Spinal cord (tissue), 10 donors: ENCODE results near the gene TUSC2. TPM values are rescaled to one million over a fixed set of nuclear protein-coding genes. Genes with fewer than 3 reads are reported as not detected.

Experiments
- DNase-seq, 6 donors: peaks; one replicate each; pipeline versions ENCODE4 v3.0.0 to v3.0.0-alpha.2; 2013 to 2015; ENCODE audit warnings: low spot score in 6 of 6, low read depth in 4 of 6
- H3K27ac ChIP-seq: one replicate; pipeline ENCODE4 v1.5.1; 2013; ENCODE audit warnings: low read depth, low read length, control low read depth
- H3K27me3 ChIP-seq: one replicate; pipeline ENCODE4 v1.6.1; 2013; ENCODE audit warnings: low read length; ENCODE audit not compliant: control insufficient read depth, insufficient read depth
- H3K36me3 ChIP-seq: one replicate; pipeline ENCODE4 v1.6.1; 2013; ENCODE audit warnings: low read length; ENCODE audit not compliant: control insufficient read depth, insufficient read depth
- H3K4me1 ChIP-seq: one replicate; pipeline ENCODE4 v1.6.1; 2013; ENCODE audit warnings: low read length; ENCODE audit not compliant: control insufficient read depth, insufficient read depth
- H3K4me3 ChIP-seq: one replicate; pipeline ENCODE4 v1.5.1; 2013; ENCODE audit warnings: low read depth, low read length, control low read depth
- H3K9me3 ChIP-seq: one replicate; pipeline ENCODE4 v1.6.1; 2013; ENCODE audit warnings: low read length; ENCODE audit not compliant: control insufficient read depth, insufficient read depth
- WGBS: methylation state at CpG from one replicate; pipeline ENCODE4 v1.1.5; 2013; ENCODE audit warnings: missing lambda C conversion rate; ENCODE audit not compliant: insufficient coverage; 5-methylcytosine and 5-hydroxymethylcytosine counted together
- polyA plus RNA-seq, 2 donors: library from polyadenylated mRNA; unstranded; fragments of 120-200 nt; gene quantifications; one replicate each; pipeline ENCODE4 v1.2.1, GENCODE V29; 2013; ENCODE audit not compliant: insufficient read length in 2 of 2
- total RNA-seq, 2 donors: library from RNA; depleted of rRNA in 1 of 2; stranded (reverse); fragments of 120-200 nt in 1 of 2; fragments of >200 nt in 1 of 2; gene quantifications; one replicate each; pipeline versions ENCODE4 v1.2.3 to v1.2.4, GENCODE V29; 2013 to 2014
- donor health status: healthy.

The TUSC2 gene
- total and polyA plus RNA-seq, 4 donors: 17.0 to 50.7 (median 37.2) TPM

- H3K4me3 ChIP-seq: no peak overlapping the region
- H3K9me3 ChIP-seq: no peaks in the 10 kb centered on the region
- no peak overlapping the region for H3K27ac ChIP-seq
- WGBS: 92% methylated on average over 10 of the region's 11 CpGs
- no peaks in the 10 kb centered on the region for H3K27me3 ChIP-seq
- H3K4me1 ChIP-seq: peaks cover 53% of the 10 kb centered on the region
- H3K36me3 ChIP-seq: peaks cover 52% of the 10 kb centered on the region
- no peak for DNase-seq
Observed at GRCh38 chr3:50325497-50326181, 2.4 kb downstream of the TUSC2 start.

GRCh38 chr3:50325113-50325480 is 2.9 kb downstream of the TUSC2 start:
- no peak overlapping the region for H3K4me3 ChIP-seq
- peaks cover 59% of the 10 kb centered on the region for H3K4me1 ChIP-seq
- WGBS: no CpG with 5 or more reads among the region's 2 CpGs
- no peaks in the 10 kb centered on the region for H3K9me3 ChIP-seq
- no peak for DNase-seq
- H3K27ac ChIP-seq: no peak overlapping the region
- no peaks in the 10 kb centered on the region for H3K27me3 ChIP-seq
- peaks cover 47% of the 10 kb centered on the region for H3K36me3 ChIP-seq

GRCh38 chr3:50324351-50325112 is 3.5 kb downstream of the TUSC2 start:
- H3K27ac ChIP-seq: peak overlapping the region; percentile 96

GRCh38 chr3:50323614-50324199 is 4.3 kb downstream of the TUSC2 start:
- Histone ChIP-seq H3K4me3 (no peak overlapping the region), H3K36me3 (peaks cover 50% of the 10 kb centered on the region), H3K27ac (peak overlapping the region; percentile 96), H3K4me1 (peaks cover 71% of the 10 kb centered on the region), H3K27me3 (no peaks in the 10 kb centered on the region), H3K9me3 (no peaks in the 10 kb centered on the region)
- WGBS: 66% methylated on average over 4 of the region's 5 CpGs
- no peak for DNase-seq

More at GRCh38 chr3:50324351-50325112, 3.5 kb downstream of the TUSC2 start:
- H3K27me3 ChIP-seq: no peaks in the 10 kb centered on the region
- peaks cover 48% of the 10 kb centered on the region for H3K36me3 ChIP-seq
- 56% methylated on average over 4 of the region's 4 CpGs for WGBS
- H3K9me3 ChIP-seq: no peaks in the 10 kb centered on the region
- H3K4me1 ChIP-seq: peaks cover 64% of the 10 kb centered on the region
- no peak overlapping the region for H3K4me3 ChIP-seq
- peak in 4 of 6 donors; percentile 31 to 81 (median 56) for DNase-seq

GRCh38 chr3:50323092-50323600 is 4.9 kb downstream of the TUSC2 start:
- peaks cover 56% of the 10 kb centered on the region for H3K36me3 ChIP-seq
- no peak overlapping the region for H3K4me3 ChIP-seq
- H3K4me1 ChIP-seq: peaks cover 71% of the 10 kb centered on the region
- no peaks in the 10 kb centered on the region for H3K9me3 ChIP-seq
- H3K27me3 ChIP-seq: no peaks in the 10 kb centered on the region
- no peak for DNase-seq
- 44% methylated on average over 4 of the region's 4 CpGs for WGBS
- peak overlapping the region; percentile 96 for H3K27ac ChIP-seq

- Histone ChIP-seq H3K4me3 (peak within 1 kb of the TSS; percentile 89), H3K27ac (peak within 1 kb of the TSS; percentile 96), H3K27me3 (no peaks in the 10 kb centered on the region), H3K4me1 (peaks cover 74% of the 10 kb centered on the region), H3K36me3 (peaks cover 62% of the 10 kb centered on the region), H3K9me3 (no peaks in the 10 kb centered on the region)
- DNase-seq: no peak
- WGBS: 34% methylated on average over 27 of the region's 31 CpGs
Observed at GRCh38 chr3:50322386-50323091, 5.5 kb downstream of the TUSC2 start, which contains the start of gene HYAL2. Gene HYAL2 (minus strand): TSS chr3:50322745. CDS start chr3:50320489, 2,256 bp downstream.

- no peaks in the 10 kb centered on the region for H3K27me3 ChIP-seq
- H3K9me3 ChIP-seq: no peaks in the 10 kb centered on the region
- H3K36me3 ChIP-seq: peaks cover 67% of the 10 kb centered on the region
- peaks cover 74% of the 10 kb centered on the region for H3K4me1 ChIP-seq
- peak overlapping the region; percentile 96 for H3K27ac ChIP-seq
- no peak for DNase-seq
- H3K4me3 ChIP-seq: peak overlapping the region; percentile 89
- WGBS: 8% methylated on average over 14 of the region's 14 CpGs
Observed at GRCh38 chr3:50322115-50322385, 6.0 kb downstream of the TUSC2 start.

- Histone ChIP-seq H3K4me3 (peak overlapping the region; percentile 89), H3K4me1 (peaks cover 73% of the 10 kb centered on the region)
- WGBS: under 1% methylated on average over 57 of the region's 59 CpGs
Observed at GRCh38 chr3:50321336-50322114, 6.5 kb downstream of the TUSC2 start.

More at GRCh38 chr3:50321336-50322114, 6.5 kb downstream of the TUSC2 start:
- Histone ChIP-seq H3K9me3 (no peaks in the 10 kb centered on the region), H3K27ac (peak overlapping the region; percentile 96), H3K36me3 (peaks cover 68% of the 10 kb centered on the region), H3K27me3 (no peaks in the 10 kb centered on the region)
- peak; percentile 76 to 97 (median 83) for DNase-seq
